Lung (tissue), 12 donors: ENCODE data around the gene NOC2L. TPM values are rescaled to one million over a fixed set of nuclear protein-coding genes. Genes with fewer than 3 reads are reported as not detected.

ENCODE experiments used
- ATAC-seq: fragments of 200-7000 bp; cut with Tn5 transposase; one replicate; pipeline ENCODE4 v1.9.1; 2020; ENCODE audit warnings: moderate number of reproducible peaks; ENCODE audit not compliant: insufficient read depth, low FRiP score
- DNase-seq, 3 donors: peaks; one replicate each; pipeline ENCODE4 v3.0.0-alpha.2; 2013 to 2017
- H3K27ac ChIP-seq, 2 donors: one replicate each; pipeline ENCODE4 v1.5.1; 2013; ENCODE audit warnings: mild to moderate bottlenecking in 2 of 2, moderate library complexity in 2 of 2, control low read depth in 1 of 2, inconsistent platforms in 1 of 2, low read depth in 1 of 2, low read length in 1 of 2
- H3K27me3 ChIP-seq, 3 donors: one replicate each; pipeline ENCODE4 v1.5.1; 2013; ENCODE audit warnings: low read length in 2 of 3; ENCODE audit not compliant: control insufficient read depth in 3 of 3, insufficient read depth in 3 of 3
- H3K36me3 ChIP-seq, 4 donors: one replicate each; pipeline ENCODE4 v1.5.1; 2013; ENCODE audit warnings: low read length in 4 of 4, mild to moderate bottlenecking in 1 of 4, moderate library complexity in 1 of 4; ENCODE audit not compliant: control insufficient read depth in 4 of 4, insufficient read depth in 4 of 4
- H3K4me1 ChIP-seq, 5 donors: one replicate each; pipeline ENCODE4 v1.5.1; 2013; ENCODE audit warnings: low read length in 5 of 5, mild to moderate bottlenecking in 2 of 5, moderate library complexity in 1 of 5; ENCODE audit not compliant: control insufficient read depth in 5 of 5, insufficient read depth in 5 of 5
- H3K4me3 ChIP-seq: one replicate; pipeline ENCODE4 v1.5.1; 2013; ENCODE audit warnings: mild to moderate bottlenecking, control low read depth, moderate library complexity
- H3K9ac ChIP-seq, 2 donors: one replicate each; pipeline ENCODE4 v1.5.1; 2013; ENCODE audit warnings: low read length in 2 of 2, control low read depth in 1 of 2; ENCODE audit not compliant: insufficient read depth in 1 of 2
- H3K9me3 ChIP-seq, 4 donors: one replicate each; pipeline ENCODE4 v1.5.1; 2013; ENCODE audit warnings: low read length in 3 of 4, mild to moderate bottlenecking in 1 of 4, moderate library complexity in 1 of 4; ENCODE audit not compliant: control insufficient read depth in 4 of 4, insufficient read depth in 3 of 4
- WGBS, 2 donors: extraction: QIAGEN DNeasy Blood & Tissue Kit; methylation state at CpG; one replicate each; pipeline ENCODE4 v1.1.7; 2013; 5-methylcytosine and 5-hydroxymethylcytosine counted together
- polyA plus RNA-seq, 2 donors: library from polyadenylated mRNA; stranded (reverse); fragments of 200-250 nt; gene quantifications; one replicate each; pipeline ENCODE4 v1.2.1, GENCODE V29; 2013
- total RNA-seq, 2 donors: library from RNA; depleted of rRNA in 1 of 2; stranded (reverse); fragments of >200 nt in 1 of 2; gene quantifications; one replicate each; pipeline ENCODE4 v1.2.1, GENCODE V29; 2014 to 2021
- TF ChIP-seq, protein P1 (sequence below): IDR thresholded peaks from 2 replicates; pipeline ENCODE4 v1.5.1; 2012; ENCODE audit warnings: mild to moderate bottlenecking; ENCODE audit errors: control extremely low read depth, extremely low read depth
- donor health status: control.
- donor health status: control.
- donor health status: Bipolar disorder and iron deficiency.
- donor health status: healthy.
- donor health status: DM: yes; HTN: yes; CAD: no.

NOC2L gene
- total and polyA plus RNA-seq, 4 donors: 39.0 to 86.6 (median 67.7) TPM

DNA sequence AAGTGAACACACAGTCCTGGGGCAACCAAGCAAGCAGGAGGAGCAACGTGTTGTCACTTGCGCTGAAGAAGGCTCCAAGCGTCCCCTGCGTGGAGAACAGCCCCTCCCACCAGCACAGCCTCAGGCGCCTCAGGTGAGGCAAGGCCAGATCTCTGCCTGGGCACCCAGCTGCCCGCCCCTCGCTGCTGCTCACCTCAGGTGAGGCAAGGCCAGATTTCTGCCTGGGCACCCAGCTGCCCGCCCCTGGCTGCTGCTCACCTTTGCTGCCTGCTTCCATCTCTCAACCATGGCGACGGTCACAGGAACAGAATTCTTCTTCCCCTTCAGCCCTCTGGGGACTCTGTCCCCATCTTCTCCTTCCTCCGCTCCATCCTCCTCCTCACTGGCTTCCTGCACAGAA lies 2.4 kb downstream of the NOC2L start:
- peaks cover 12 to 50% (median 20%) of the 10 kb centered on the region in 4 donors for H3K36me3 ChIP-seq
- WGBS, 2 donors: 90 to 91% methylated on average over 11 of the region's 11 CpGs
- H3K4me3 ChIP-seq: no peak overlapping the region
- TF ChIP-seq, protein P1, sequence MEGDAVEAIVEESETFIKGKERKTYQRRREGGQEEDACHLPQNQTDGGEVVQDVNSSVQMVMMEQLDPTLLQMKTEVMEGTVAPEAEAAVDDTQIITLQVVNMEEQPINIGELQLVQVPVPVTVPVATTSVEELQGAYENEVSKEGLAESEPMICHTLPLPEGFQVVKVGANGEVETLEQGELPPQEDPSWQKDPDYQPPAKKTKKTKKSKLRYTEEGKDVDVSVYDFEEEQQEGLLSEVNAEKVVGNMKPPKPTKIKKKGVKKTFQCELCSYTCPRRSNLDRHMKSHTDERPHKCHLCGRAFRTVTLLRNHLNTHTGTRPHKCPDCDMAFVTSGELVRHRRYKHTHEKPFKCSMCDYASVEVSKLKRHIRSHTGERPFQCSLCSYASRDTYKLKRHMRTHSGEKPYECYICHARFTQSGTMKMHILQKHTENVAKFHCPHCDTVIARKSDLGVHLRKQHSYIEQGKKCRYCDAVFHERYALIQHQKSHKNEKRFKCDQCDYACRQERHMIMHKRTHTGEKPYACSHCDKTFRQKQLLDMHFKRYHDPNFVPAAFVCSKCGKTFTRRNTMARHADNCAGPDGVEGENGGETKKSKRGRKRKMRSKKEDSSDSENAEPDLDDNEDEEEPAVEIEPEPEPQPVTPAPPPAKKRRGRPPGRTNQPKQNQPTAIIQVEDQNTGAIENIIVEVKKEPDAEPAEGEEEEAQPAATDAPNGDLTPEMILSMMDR: no peak
- no peaks in the 10 kb centered on the region for H3K27me3 ChIP-seq
- H3K9ac ChIP-seq: no peak overlapping the region
- H3K27ac ChIP-seq: no peak overlapping the region
- DNase-seq: no peak
- ATAC-seq: no peak
- H3K4me1 ChIP-seq: peaks cover 0 to 13% (median 4%) of the 10 kb centered on the region in 5 donors
- H3K9me3 ChIP-seq: peaks cover 0 to 2% (median 0%) of the 10 kb centered on the region in 4 donors

- no peak overlapping the region for H3K4me3 ChIP-seq
- ATAC-seq: no peak
- H3K36me3 ChIP-seq: peaks cover 14 to 61% (median 23%) of the 10 kb centered on the region in 4 donors
- no peak for DNase-seq
- 25 to 66% methylated on average over 6 of the region's 6 CpGs for WGBS, 2 donors
- H3K27ac ChIP-seq: no peak overlapping the region
- H3K9me3 ChIP-seq: peaks cover 0 to 2% (median 0%) of the 10 kb centered on the region in 4 donors
- no peaks in the 10 kb centered on the region for H3K27me3 ChIP-seq
- peaks cover 0 to 8% (median 4%) of the 10 kb centered on the region in 5 donors for H3K4me1 ChIP-seq
- no peak overlapping the region for H3K9ac ChIP-seq
- TF ChIP-seq, protein P1: no peak
Measured at GRCh38 chr1:955474-955873, 3.6 kb downstream of the NOC2L start.

DNA sequence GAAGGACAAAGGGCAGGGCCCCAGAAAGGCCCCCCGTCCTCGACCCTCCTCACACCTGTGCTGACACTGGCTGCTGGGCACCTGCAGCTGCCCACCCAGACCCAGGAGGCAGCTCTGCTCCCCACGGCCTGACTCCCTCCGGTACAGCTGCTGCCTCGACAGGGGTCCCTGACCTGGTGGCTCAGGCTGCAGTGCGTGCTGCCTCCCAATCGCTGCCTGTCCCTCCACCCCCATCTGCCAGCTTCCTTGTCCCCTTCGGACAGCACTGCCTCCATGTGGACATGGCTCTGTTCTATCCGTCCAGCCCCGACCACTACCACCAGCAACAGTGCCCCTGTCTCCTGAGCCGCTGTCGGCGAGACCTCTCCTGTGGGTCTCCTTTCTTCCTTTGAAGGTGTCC lies 4.1 kb downstream of the NOC2L start:
- Histone ChIP-seq H3K36me3 (peaks cover 19 to 67% (median 28%) of the 10 kb centered on the region in 4 donors), H3K9ac (no peak overlapping the region), H3K27me3 (no peaks in the 10 kb centered on the region), H3K27ac (no peak overlapping the region), H3K4me3 (no peak overlapping the region), H3K4me1 (peaks cover 0 to 8% (median 4%) of the 10 kb centered on the region in 5 donors), H3K9me3 (peaks cover 0 to 6% (median 0%) of the 10 kb centered on the region in 4 donors)
- DNase-seq: no peak
- TF ChIP-seq, protein P1: no peak
- 92 to 96% methylated on average over 13 of the region's 13 CpGs for WGBS, 2 donors
- no peak for ATAC-seq
